Kidney (tissue), 14 donors: ENCODE data around the gene TM2D1. TPM values are rescaled to one million over a fixed set of nuclear protein-coding genes. Genes with fewer than 3 reads are reported as not detected.

Experiments
- DNase-seq, 5 donors: peaks; one replicate each; pipeline ENCODE4 v3.0.0-alpha.2; 2013 to 2020
- FAIRE-seq: peaks from 2 replicates; lab custom pipeline; 2012; peaks lifted over from hg19 to GRCh38; lab: Jason Lieb, UNC
- H3K27ac ChIP-seq, 2 donors: one replicate each; pipeline ENCODE4 v1.7.0; 2013; ENCODE audit warnings: low read depth in 2 of 2, low read length in 2 of 2, inconsistent platforms in 1 of 2
- H3K27me3 ChIP-seq: one replicate; pipeline ENCODE4 v1.7.1; 2013; ENCODE audit warnings: low read length, inconsistent platforms; ENCODE audit not compliant: control insufficient read depth, insufficient read depth
- H3K36me3 ChIP-seq, 3 donors: one replicate each; pipeline versions ENCODE4 v1.7.0 to v1.7.1; 2013; ENCODE audit warnings: low read length in 3 of 3, control low read depth in 1 of 3, inconsistent platforms in 1 of 3; ENCODE audit not compliant: insufficient read depth in 3 of 3, control insufficient read depth in 2 of 3
- H3K4me1 ChIP-seq, 3 donors: one replicate each; pipeline versions ENCODE4 v1.7.0 to v1.7.1; 2013; ENCODE audit warnings: low read length in 3 of 3, inconsistent platforms in 1 of 3, low read depth in 1 of 3; ENCODE audit not compliant: control insufficient read depth in 2 of 3, insufficient read depth in 2 of 3
- H3K4me3 ChIP-seq, 3 donors: one replicate each; pipeline versions ENCODE4 v1.7.0 to v1.8.1; 2013; ENCODE audit warnings: low read length in 3 of 3, control low read depth in 1 of 3, inconsistent platforms in 1 of 3
- H3K9ac ChIP-seq, 3 donors: one replicate each; pipeline versions ENCODE4 v1.7.0 to v1.7.1; 2013; ENCODE audit warnings: low read length in 3 of 3, control low read depth in 1 of 3, inconsistent platforms in 1 of 3
- H3K9me3 ChIP-seq, 3 donors: one replicate each; pipeline versions ENCODE4 v1.7.0 to v1.7.1; 2013; ENCODE audit warnings: low read length in 3 of 3, control low read depth in 1 of 3, inconsistent platforms in 1 of 3; ENCODE audit not compliant: control insufficient read depth in 2 of 3, insufficient read depth in 1 of 3
- intact Hi-C: fragments of 100-400 bp; cut with DNase I; formaldehyde crosslinking; loops from one replicate; pipeline ENCODE4 v1.11.1; 2022
- polyA plus RNA-seq: library from polyadenylated mRNA; stranded (reverse); fragments of 350-450 nt; fragmentation: Illumina TruSeq; extraction: RNeasy Lipid Tissue Mini Kit (QIAGEN cat#74804); gene quantifications from one replicate; pipeline ENCODE4 v1.2.3, GENCODE V29; 2014; ENCODE audit warnings: low read depth, low replicate concordance; ENCODE audit not compliant: insufficient read depth
- total RNA-seq: library from RNA; stranded (reverse); fragmentation: NEBNext Ultra II Directional; extraction: Animal tissue kit (Norgen Biotek cat#: 25700); gene quantifications from one replicate; pipeline ENCODE4 v1.2.1, GENCODE V29; 2021
- TF ChIP-seq, protein P1 (sequence below): IDR thresholded peaks from 3 replicates; pipeline ENCODE4 v1.5.1; 2012; ENCODE audit warnings: mild to moderate bottlenecking, moderate library complexity, borderline replicate concordance; ENCODE audit not compliant: insufficient read depth; ENCODE audit errors: extremely low read depth
- donor health status: control.
- donor health status: control.
- donor health status: control.
- donor health status: control.
- donor health status: control.
- donor health status: DM: yes; HTN: yes; CAD: no.
- donor health status: Normal renal cell carcinoma (clear cell type).

TM2D1 gene
- total and polyA plus RNA-seq, 2 donors from 2014 or later = 49.6 to 52.6 TPM

DNA sequence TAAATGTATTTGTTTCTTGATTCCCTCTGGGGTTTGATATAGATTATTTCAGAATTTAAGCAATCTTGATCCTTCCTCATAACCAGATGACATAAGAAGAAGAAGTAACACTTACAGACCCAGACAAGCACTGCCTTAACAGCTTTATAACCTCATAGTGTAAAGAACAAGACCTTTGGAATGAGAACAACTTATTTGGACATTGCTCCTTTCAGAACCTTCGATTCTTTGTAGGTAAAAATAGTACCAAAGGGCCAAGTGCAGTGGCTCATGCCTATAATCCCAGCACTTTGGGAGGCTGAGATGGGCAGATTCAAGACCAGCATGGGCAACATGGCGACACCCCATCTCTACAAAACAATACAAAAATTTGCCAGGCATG is 15.0 kb downstream of the TM2D1 start:
- FAIRE-seq = no peak
- Histone ChIP-seq H3K4me1 (no peaks in the 10 kb centered on the region), H3K36me3 (peaks cover 2 to 13% (median 8%) of the 10 kb centered on the region in 3 donors), H3K9me3 (no peaks in the 10 kb centered on the region), H3K9ac (no peak overlapping the region), H3K27ac (no peak overlapping the region), H3K4me3 (no peak overlapping the region), H3K27me3 (no peaks in the 10 kb centered on the region)
- TF ChIP-seq, protein P1, sequence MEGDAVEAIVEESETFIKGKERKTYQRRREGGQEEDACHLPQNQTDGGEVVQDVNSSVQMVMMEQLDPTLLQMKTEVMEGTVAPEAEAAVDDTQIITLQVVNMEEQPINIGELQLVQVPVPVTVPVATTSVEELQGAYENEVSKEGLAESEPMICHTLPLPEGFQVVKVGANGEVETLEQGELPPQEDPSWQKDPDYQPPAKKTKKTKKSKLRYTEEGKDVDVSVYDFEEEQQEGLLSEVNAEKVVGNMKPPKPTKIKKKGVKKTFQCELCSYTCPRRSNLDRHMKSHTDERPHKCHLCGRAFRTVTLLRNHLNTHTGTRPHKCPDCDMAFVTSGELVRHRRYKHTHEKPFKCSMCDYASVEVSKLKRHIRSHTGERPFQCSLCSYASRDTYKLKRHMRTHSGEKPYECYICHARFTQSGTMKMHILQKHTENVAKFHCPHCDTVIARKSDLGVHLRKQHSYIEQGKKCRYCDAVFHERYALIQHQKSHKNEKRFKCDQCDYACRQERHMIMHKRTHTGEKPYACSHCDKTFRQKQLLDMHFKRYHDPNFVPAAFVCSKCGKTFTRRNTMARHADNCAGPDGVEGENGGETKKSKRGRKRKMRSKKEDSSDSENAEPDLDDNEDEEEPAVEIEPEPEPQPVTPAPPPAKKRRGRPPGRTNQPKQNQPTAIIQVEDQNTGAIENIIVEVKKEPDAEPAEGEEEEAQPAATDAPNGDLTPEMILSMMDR = no peak
- no peak for DNase-seq
- intact Hi-C loops = no loop called here

DNA sequence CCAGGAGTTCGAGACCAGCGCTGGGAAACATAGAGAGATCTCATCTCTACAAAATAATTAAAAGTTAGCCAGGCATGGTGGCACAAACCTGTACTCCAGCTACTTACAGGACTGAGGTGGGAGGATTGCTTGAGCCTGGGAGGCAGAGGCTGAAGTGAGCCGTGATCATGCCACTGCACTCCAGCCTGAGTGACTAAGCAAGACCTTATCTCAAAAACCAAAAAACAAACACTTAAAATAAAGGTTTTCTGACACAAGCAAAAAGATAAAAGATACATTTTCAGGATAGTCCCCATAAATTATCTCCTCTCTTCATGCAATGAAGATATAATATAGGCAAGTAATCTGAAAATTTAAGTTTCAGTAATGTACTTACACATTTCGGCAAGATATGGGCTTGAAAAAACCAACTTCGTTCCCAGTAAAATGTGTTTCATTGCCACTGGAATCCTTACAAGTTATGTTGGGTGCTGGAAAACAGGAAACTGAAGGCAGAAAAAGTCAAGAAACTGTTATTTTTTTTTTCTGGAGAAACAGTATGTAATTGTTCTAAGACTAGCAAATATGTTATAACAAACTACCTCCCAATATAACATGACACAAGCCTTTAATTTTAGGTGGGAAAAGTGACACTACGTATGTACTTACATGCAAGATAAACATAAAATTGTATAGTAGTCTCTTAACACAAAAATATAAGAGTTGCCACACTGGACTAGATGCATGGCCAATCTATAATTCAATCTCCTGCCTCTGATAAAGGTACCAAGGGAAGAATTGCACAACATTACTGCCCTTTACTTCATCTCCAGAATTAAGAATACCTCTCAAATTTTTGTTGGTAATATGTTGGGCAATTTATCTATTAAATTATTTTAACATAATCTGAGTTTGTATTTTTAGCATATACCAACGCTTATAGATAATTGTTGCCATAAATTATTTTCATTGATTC is 15.7 kb downstream of the TM2D1 start:
- H3K27ac ChIP-seq = no peak overlapping the region
- no peak for DNase-seq
- H3K9me3 ChIP-seq = no peaks in the 10 kb centered on the region
- H3K36me3 ChIP-seq = peaks cover 2 to 13% (median 8%) of the 10 kb centered on the region in 3 donors
- no peaks in the 10 kb centered on the region for H3K4me1 ChIP-seq
- H3K9ac ChIP-seq = no peak overlapping the region
- intact Hi-C loops = no loop called here
- peak; percentile 3 for FAIRE-seq
- no peak overlapping the region for H3K4me3 ChIP-seq
- no peaks in the 10 kb centered on the region for H3K27me3 ChIP-seq
- TF ChIP-seq, protein P1 = no peak

DNA sequence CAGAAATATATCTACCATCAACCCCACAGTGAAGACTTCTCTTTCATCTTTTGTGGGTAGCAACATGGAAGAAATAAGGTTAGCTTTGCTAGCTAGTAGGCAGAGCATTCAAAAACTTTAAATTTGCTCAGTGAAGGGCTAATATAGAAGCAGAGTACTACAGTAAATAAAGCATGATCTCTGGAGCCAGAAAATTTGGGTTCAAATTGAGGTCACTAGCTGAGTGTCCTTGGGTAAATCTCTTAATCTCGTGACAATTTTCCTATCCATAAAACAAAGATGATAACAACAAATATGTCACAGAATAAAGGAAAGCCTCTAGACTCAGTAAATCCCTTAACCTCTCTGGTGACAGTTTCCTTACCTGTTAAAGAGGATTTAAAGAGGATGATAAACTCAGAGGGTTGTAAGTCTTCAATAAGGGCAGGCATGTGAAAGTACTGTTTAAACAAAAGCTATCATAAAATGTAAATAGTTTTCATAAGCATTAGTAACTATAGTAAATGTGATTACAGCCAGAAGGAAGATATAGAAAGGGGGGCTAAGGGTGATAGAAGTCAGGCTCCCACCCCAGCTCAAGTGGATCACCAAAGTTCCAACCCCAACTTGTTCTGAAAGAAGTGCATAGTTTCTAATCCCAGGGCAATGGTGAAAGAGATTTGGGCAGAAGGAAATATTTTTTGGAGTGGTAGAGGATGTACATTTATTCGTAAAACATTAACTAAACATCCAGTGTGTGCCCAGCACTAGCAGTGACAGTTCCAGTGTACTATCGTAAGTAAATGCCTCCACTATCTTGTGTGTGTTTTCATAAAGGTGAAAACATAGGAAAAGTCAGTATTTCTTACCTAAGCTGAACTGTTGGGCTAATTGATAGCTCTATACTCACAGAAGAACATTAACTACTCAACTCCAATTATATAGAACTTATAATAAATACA is 24.8 kb downstream of the TM2D1 start:
- Histone ChIP-seq H3K9ac (no peak overlapping the region), H3K27ac (no peak overlapping the region), H3K4me1 (no peaks in the 10 kb centered on the region), H3K9me3 (no peaks in the 10 kb centered on the region), H3K4me3 (no peak overlapping the region), H3K27me3 (no peaks in the 10 kb centered on the region), H3K36me3 (peaks cover 0 to 17% (median 3%) of the 10 kb centered on the region in 3 donors)
- FAIRE-seq (no peak), DNase-seq (peak in 1 of 5 donors; percentile 7)
- intact Hi-C loops = no loop called here
- TF ChIP-seq, protein P1 = no peak
